ENCODE data around the gene CNTLN.

The CNTLN gene, protein sequence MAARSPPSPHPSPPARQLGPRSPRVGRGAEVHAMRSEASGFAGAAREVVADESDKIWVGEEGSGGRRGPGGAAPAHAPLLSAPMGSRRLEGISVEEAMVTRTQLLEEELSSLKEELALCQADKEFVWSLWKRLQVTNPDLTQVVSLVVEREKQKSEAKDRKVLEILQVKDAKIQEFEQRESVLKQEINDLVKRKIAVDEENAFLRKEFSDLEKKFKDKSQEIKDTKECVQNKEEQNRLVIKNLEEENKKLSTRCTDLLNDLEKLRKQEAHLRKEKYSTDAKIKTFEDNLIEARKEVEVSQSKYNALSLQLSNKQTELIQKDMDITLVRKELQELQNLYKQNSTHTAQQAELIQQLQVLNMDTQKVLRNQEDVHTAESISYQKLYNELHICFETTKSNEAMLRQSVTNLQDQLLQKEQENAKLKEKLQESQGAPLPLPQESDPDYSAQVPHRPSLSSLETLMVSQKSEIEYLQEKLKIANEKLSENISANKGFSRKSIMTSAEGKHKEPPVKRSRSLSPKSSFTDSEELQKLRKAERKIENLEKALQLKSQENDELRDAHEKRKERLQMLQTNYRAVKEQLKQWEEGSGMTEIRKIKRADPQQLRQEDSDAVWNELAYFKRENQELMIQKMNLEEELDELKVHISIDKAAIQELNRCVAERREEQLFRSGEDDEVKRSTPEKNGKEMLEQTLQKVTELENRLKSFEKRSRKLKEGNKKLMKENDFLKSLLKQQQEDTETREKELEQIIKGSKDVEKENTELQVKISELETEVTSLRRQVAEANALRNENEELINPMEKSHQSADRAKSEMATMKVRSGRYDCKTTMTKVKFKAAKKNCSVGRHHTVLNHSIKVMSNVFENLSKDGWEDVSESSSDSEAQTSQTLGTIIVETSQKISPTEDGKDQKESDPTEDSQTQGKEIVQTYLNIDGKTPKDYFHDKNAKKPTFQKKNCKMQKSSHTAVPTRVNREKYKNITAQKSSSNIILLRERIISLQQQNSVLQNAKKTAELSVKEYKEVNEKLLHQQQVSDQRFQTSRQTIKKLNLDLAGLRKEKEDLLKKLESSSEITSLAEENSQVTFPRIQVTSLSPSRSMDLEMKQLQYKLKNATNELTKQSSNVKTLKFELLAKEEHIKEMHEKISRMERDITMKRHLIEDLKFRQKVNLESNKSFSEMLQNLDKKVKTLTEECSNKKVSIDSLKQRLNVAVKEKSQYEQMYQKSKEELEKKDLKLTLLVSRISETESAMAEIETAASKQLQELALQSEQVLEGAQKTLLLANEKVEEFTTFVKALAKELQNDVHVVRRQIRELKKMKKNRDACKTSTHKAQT (N-terminal part only)
- 1.6 to 17.4 reads per million in 2 donors for total RNA-seq

GRCh38 chr9:17134396-17135294 lies at the start of gene CNTLN:
TSS of gene CNTLN (plus strand) at chr9:17135040. CDS start at chr9:17135066, 26 bp downstream.
- DNase-seq: peak in 2 of 5 experiments; percentile 26 to 42

GRCh38 chr9:17088566-17088965 lies 46.3 kb upstream of the CNTLN start:
- DNase-seq: no peak

GRCh38 chr9:17090041-17090440 lies 44.8 kb upstream of the CNTLN start:
- no peak for DNase-seq

DNA sequence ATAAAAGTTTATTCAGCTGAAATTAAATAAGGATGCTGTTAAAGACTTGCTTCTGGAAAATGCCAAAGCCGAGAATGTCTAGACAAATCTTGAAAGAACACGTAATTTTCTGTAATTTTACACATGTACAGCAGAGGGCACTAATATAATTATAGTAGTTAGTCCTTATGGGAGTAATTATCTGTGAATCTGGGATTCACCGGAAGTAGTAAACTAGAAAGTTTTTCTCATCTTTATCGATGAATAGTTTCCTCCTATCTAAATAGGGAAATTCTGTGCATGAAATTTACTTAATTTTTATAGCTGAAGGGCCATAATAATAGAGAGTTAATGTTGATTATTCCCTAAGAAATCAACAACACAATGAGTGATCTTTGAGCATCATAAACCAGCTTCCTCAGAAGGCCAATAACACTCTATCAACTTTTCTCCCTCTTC lies 18.4 kb upstream of the CNTLN start:
- no peak for DNase-seq

GRCh38 chr9:17117372-17117771 lies 17.5 kb upstream of the CNTLN start:
- DNase-seq: no peak

- DNase-seq: no peak
Observed at GRCh38 chr9:17120203-17120602, 14.6 kb upstream of the CNTLN start.

- no peak for DNase-seq
Observed at GRCh38 chr9:17121264-17121663, 13.6 kb upstream of the CNTLN start.

DNA sequence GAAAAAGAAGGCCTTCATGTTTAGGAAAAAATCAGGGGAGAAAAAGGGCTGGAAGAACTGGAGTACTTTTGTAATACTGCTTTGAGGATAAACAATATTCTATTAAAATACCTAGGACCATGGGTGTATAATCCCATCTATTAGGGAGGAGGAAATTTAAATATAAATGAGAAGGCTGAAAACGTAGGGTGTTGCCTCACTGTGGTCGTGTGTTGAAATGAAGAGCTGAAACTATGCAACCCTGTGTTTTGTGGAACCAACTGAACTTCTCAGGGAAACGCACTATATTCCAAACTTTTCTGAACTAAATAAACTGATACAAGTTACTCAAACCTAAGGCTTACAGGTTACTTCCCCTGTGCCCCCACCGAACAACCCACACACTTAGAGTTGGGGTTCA lies 4.5 kb upstream of the CNTLN start:
- no peak for DNase-seq

DNA sequence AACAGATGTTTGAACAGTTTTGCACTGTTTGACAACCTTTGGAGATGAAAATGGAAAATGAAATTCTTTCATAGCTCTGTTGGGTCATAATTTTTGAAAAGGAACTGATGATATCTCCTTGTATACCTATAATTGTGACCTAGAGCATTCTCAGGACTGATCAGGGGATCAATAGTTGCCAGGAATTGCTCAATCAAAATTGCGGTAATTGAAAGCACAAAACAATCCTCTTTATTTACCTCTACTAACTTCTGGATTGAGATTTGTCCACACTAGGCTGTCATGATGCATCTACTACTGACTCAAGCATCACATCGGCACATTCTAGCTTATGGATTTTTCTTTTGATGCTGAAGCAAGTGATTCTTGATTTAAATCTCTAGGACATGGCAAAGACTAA lies 4.1 kb upstream of the CNTLN start:
- DNase-seq: no peak

DNA sequence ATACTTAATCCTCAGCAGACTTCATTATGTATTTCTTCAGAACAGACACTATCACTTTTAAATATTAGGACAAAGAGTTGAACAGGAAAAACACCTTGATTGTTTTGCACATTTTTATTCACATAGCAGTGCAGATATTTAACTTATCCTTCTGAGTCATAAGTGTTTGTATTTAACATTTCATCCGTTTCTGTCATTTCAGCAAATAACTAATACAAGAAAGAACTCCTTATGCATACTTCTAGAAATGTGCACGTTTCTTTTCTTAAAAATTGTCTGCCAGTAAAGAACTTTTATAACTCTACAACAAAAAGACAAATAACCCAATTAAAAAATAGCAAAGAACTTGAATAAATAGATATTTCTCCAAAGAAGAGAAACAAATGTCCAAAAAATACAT lies 3.3 kb upstream of the CNTLN start:
- no peak for DNase-seq

DNA sequence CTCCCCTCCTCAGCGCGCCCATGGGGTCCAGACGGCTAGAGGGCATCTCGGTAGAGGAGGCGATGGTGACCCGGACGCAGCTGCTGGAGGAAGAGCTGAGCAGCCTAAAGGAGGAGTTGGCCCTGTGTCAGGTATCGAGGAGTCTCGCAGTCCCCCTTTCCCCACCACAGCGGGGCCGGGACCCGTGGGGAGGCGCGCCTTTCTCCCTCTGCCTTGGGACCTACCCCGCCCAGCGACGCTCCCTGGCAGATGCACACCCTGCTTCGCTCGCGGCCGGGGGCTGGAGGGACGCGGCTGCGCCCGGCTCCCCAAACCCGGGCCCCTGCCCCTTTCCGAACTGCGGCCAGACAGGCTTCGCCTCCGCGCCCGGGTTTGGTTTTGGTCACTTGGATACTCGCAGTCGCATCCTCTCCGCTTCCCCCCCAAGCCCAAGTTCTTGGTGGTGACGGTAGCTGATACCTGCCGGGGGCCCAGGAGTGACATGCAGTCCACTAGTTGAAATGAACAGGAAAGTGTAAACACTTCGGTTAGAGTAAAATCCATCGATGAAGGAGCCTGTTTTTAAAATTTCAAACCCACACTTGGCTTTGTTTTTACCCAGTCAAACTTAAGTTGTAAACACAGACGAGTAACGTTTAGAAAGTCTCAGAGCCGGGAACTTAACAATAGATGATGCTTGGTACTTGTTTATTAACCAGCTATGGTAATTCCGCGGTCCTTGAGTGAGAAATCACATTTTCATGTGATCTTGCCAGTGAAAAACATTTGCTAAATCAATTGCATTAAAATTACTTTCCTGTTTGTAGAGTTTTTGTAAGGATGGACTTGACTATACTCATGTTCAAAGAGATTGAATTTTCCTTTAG lies 688 bp downstream of the CNTLN start:
- DNase-seq: peak in 2 of 5 experiments; percentile 7 to 9

DNA sequence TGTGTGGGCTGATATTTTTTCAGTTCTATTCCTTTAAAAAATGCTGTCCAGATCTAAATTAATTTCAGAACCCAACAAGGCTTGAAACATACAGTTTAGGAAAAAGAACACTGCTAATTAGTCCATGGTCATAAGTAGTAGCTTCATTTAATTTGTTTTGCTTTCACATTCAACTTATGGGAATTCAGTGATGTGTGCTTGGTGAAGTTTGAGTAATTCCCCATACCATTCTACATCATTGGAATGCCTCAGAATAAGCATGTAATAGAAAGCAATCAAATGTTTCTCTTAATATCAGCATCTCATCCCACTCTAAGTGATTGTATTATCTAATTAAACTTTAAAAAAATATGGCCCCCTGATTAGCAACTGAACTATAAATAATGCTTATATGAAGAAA lies 2.7 kb downstream of the CNTLN start:
- DNase-seq: no peak

GRCh38 chr9:17138503-17138902 lies 3.7 kb downstream of the CNTLN start:
- DNase-seq: no peak

- DNase-seq: no peak
Observed at GRCh38 chr9:17140418-17140817, 5.6 kb downstream of the CNTLN start.

GRCh38 chr9:17148324-17148723 lies 13.5 kb downstream of the CNTLN start:
- no peak for DNase-seq

DNA sequence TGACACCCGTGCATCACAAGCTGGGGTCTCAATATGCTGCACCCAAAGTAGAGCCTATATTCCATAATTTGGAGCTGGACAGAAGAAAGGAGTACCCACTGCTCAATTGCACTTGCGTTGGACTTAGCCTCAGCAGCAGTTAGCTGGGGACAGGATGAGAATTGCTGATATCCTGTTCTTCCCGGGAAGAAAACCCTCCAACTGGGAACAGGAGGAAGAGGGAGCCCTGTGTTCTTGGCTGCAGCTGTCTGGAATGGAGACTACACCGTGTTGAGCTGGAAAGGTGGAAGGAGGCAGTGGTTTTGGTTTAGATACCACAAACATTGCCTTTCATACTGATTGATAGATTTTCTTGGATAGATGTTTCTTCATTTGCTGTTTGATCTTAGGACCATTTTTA lies 24.6 kb downstream of the CNTLN start:
- no peak for DNase-seq

DNA sequence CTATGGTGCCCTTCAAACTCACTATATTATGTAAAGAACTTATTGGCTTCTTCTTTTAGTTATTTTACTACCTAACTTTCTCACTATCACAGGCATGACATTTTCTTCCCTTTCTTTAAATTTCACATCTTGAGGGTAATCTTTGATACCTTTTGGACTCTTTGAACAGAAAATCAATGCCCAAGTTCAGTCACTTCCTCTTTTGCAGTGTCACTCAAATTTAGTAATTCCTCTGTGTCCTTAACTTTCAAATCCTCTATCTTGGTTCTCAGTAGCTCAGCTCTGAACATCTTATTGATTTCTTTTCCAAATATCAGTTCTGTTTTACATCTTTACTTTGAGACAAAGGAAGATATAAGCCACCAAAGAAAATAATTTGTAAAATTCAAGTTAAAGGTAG lies 25.5 kb downstream of the CNTLN start:
- DNase-seq: no peak

GRCh38 chr9:17165764-17166163 lies 30.9 kb downstream of the CNTLN start:
- no peak for DNase-seq

GRCh38 chr9:17166346-17166745 lies 31.5 kb downstream of the CNTLN start:
- no peak for DNase-seq

GRCh38 chr9:17171309-17172094 lies 36.7 kb downstream of the CNTLN start:
- no peak for DNase-seq

Data from T-helper 2 cell (primary cell).